ENCODE results near the gene ANKIB1. TPM values are rescaled to one million over a fixed set of nuclear protein-coding genes. Genes with fewer than 3 reads are reported as not detected.
"Not testable (repeated sequence)": the region's sequence is repeated elsewhere in the genome, so short reads cannot be mapped to it uniquely, and the experiment has no call there.

Gene ANKIB1
- total RNA-seq, 1 donor from 2014 or later: 61.8 TPM

DNA sequence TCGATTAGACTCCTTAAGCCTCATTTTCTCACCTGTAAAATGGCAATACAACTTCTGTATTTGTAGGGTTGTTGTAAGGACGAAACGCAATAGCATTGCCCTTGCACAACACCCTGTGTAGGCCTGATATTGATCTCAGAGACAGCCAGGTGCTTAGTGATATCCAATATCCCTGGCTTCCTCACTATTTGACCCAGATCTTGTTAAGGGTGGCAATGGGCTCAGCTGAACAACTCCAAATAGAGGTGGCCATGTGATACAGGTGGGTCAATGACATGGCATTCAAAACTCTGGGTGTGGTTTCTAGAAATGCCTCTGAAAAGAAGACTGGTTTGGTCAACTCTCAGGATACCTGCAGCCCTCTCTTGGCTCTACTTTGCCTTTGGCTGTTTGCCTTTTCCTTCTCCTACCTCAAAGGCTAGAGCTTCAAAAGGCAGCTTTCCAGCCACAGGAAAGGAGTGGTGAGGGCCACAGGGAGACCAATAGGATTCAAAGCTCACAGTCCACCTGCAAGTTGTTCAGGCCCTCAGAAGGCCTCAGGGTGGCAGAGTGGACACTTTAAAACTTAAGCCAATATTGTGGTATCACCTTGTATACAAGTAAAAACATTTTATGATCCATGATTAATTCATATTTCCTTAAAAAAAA is 186.6 kb downstream of the ANKIB1 start:
- no peaks in the 10 kb centered on the region for H3K36me3 Mint-ChIP-seq (ENCODE audit: low read depth)
- H3K27ac Mint-ChIP-seq: no peak overlapping the region
- no peaks in the 10 kb centered on the region for H3K9me3 Mint-ChIP-seq
- H3K27me3 Mint-ChIP-seq (ENCODE audit: insufficient read depth): peaks cover 2% of the 10 kb centered on the region
- intact Hi-C loops (cut with micrococcal nuclease): no loop called here
- H3K4me1 Mint-ChIP-seq (ENCODE audit: low read depth): peaks cover 7% of the 10 kb centered on the region
- DNase-seq (ENCODE audit: low spot score): no peak
- no peak overlapping the region for H3K4me3 Mint-ChIP-seq

DNA sequence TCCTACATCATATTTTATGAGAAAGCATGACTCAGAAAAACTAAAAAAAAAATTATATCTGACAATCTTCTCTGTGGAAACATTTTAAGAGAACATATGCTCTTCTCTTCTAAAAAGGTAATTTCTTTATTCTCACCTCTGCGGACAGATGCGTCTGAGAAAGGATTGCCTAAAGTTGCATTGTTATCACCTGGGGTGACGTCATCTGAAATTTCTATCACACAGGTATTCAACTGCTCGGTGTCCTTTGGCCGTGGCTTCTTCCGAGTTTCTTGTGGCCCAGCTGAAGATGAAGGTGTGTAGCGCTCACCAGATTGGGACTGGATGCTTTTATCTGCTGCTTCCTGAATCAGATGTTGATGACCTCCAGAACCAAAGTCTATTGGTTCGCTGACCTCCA is 187.2 kb downstream of the ANKIB1 start:
- H3K27ac Mint-ChIP-seq: no peak overlapping the region
- H3K27me3 Mint-ChIP-seq (ENCODE audit: insufficient read depth): peaks cover 2% of the 10 kb centered on the region
- no peaks in the 10 kb centered on the region for H3K9me3 Mint-ChIP-seq
- intact Hi-C loops (cut with micrococcal nuclease): no loop called here
- H3K36me3 Mint-ChIP-seq (ENCODE audit: low read depth): no peaks in the 10 kb centered on the region
- H3K4me3 Mint-ChIP-seq: no peak overlapping the region
- peaks cover 7% of the 10 kb centered on the region for H3K4me1 Mint-ChIP-seq (ENCODE audit: low read depth)
- DNase-seq (ENCODE audit: low spot score): no peak

DNA sequence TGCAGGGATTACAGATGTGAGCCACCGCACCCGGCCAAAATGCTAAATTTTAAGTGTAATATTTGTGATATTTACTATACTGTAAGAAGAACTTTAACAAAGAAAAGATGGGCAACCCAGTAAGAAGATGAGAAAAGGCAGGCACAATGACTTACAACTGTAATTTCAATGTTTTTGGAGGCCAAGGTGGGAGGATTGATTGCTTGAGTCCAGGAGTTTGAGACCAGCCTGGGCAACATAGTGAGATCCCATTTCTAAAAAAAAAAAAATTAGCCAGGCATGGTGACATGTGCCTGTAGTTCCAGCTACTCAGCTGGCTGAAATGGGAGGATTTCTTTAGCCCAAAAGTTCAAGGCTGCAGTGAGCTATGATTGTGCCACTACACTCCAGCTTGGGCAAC is 189.8 kb downstream of the ANKIB1 start:
- intact Hi-C loops (cut with micrococcal nuclease): no loop called here
- Mint-ChIP-seq H3K36me3 (ENCODE audit: low read depth) (no peaks in the 10 kb centered on the region), H3K27me3 (ENCODE audit: insufficient read depth) (peaks cover 9% of the 10 kb centered on the region), H3K4me1 (ENCODE audit: low read depth) (no peaks in the 10 kb centered on the region), H3K4me3 (no peak overlapping the region), H3K27ac (no peak overlapping the region), H3K9me3 (no peaks in the 10 kb centered on the region)
- no peak for DNase-seq (ENCODE audit: low spot score)

DNA sequence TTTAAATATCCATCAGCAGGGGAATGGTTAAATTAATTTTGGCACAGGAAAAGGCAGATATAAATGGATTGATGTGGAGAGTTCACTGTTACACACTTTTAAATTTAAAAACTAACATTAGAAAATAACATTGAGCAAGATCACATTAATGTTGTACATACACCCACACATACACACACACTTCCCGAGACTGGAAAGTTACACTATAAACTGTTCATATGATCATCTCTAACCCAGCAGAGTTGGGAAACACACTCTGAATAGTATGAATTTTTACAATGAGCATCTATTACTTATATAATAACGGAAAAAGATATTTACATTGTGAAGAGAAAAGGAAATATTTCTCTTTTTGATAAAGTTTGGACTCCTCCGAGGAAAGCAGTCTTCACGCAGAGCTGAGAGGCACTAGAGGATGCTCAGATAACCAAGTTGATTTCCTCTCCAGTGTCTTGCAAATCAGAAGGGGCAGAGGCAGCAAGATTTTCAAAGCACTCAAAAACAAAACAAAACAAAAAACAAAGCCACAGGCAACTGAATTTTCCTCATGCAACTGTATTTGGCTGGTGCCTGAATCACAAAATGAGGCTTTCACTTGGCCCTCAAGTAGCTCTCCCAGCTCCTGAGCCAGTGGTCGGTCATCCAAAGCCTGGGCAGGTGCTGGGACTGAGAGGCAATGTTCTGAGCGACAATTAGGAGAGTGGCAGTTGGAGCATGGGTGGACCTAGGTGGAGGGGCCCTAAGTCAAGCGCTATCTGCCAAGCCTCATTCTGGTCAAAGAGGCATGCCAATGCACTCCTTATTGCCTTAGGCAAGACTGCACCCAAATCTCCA is 191.1 kb downstream of the ANKIB1 start:
- Mint-ChIP-seq H3K36me3 (ENCODE audit: low read depth) (no peaks in the 10 kb centered on the region), H3K27ac (no peak overlapping the region), H3K9me3 (no peaks in the 10 kb centered on the region), H3K4me1 (ENCODE audit: low read depth) (no peaks in the 10 kb centered on the region), H3K4me3 (no peak overlapping the region), H3K27me3 (ENCODE audit: insufficient read depth) (peaks cover 7% of the 10 kb centered on the region)
- DNase-seq (ENCODE audit: low spot score): no peak
- intact Hi-C loops (cut with micrococcal nuclease): no loop called here

DNA sequence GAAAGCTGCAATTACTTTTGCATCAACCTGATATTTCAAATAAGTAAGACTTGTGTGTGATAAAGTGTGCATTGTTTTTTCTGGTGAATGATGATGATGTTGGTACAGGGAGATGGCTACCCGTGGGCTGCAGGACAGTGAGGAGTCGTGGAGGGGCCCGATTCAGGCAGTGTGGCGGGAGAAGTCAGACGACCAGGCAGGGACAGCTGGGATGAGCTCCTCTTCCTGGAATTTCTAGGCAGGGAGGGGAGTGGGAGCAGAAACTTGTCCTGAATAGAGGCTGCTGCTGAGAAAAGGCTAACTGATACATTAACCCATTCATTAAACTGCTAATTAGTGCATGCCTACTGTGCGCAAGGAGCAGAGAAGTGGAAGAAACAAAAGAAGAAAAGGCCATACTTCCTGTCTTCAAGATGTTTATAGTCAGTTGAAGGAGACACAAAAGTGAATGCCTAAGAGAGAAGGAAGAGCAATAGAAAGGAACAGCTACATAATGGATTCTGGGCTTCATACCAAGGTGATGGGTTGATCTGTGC is 192.2 kb downstream of the ANKIB1 start:
- no peaks in the 10 kb centered on the region for H3K4me1 Mint-ChIP-seq (ENCODE audit: low read depth)
- H3K36me3 Mint-ChIP-seq (ENCODE audit: low read depth): no peaks in the 10 kb centered on the region
- H3K9me3 Mint-ChIP-seq: no peaks in the 10 kb centered on the region
- H3K27ac Mint-ChIP-seq: no peak overlapping the region
- no peak for DNase-seq (ENCODE audit: low spot score)
- intact Hi-C loops (cut with micrococcal nuclease): no loop called here
- no peak overlapping the region for H3K4me3 Mint-ChIP-seq
- H3K27me3 Mint-ChIP-seq (ENCODE audit: insufficient read depth): peaks cover 7% of the 10 kb centered on the region

DNA sequence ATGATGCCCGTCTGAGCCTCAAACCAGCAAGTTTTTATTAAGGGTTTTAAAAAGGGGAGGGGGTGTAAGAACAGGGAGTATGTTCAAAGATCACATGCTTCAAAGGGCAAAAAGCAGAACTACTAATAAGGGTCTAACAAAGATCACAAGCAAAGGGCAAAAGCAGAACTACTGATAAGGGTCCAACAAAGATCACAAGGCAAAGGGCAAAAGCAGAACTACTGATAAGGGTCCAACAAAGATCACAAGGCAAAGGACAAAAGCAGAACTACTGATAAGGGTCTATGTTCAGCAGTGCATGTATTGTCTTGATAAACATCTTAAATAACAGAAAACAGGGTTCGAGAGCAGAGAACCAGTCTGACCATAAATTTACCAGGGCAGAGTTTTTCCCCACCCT is 196.9 kb downstream of the ANKIB1 start:
- not testable (repeated sequence) for H3K36me3 Mint-ChIP-seq (ENCODE audit: low read depth); H3K9me3 Mint-ChIP-seq; H3K4me1 Mint-ChIP-seq (ENCODE audit: low read depth); DNase-seq (ENCODE audit: low spot score); H3K27me3 Mint-ChIP-seq (ENCODE audit: insufficient read depth); H3K27ac Mint-ChIP-seq; H3K4me3 Mint-ChIP-seq
- intact Hi-C loops (cut with micrococcal nuclease): loop anchor here (10.0 kb wide), 1 partner anchor 1358 kb away; no protein-coding TSS in a partner anchor

DNA sequence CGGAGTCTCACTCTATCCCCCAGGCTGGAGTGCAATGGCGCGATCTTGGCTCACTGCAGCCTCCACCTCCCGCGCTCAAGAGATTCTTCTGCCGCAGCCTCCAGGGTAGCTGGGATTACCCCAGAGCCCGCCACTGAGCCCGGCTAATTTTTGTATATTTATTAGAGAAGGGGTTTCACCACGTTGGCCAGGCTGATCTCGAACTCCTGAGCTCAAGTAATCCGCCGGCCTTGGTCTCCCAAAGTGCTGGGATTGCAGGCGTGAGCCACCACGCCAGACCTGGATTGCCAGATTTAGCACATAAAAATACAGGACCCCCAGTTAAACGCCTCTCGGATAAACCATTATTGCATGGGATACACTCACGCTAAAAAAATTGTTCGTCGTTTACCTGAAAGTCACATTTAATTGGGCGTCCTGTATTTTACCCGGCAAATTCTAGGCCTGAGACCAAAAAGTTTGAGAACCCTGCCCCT is 201.1 kb downstream of the ANKIB1 start:
- Mint-ChIP-seq H3K9me3 (no peaks in the 10 kb centered on the region), H3K4me3 (peak overlapping the region; percentile 86), H3K27ac (peak overlapping the region; percentile 92), H3K4me1 (ENCODE audit: low read depth) (peaks cover 15% of the 10 kb centered on the region), H3K27me3 (ENCODE audit: insufficient read depth) (no peaks in the 10 kb centered on the region), H3K36me3 (ENCODE audit: low read depth) (peaks cover 13% of the 10 kb centered on the region)
- DNase-seq (ENCODE audit: low spot score): no peak
- intact Hi-C loops (cut with micrococcal nuclease): loop anchor here (1.0 to 10.0 kb wide), 12 partner anchors 23 to 1362 kb away; partner anchors contain the start of genes AKAP9, CYP51A1, FZD1 and MTERF1

DNA sequence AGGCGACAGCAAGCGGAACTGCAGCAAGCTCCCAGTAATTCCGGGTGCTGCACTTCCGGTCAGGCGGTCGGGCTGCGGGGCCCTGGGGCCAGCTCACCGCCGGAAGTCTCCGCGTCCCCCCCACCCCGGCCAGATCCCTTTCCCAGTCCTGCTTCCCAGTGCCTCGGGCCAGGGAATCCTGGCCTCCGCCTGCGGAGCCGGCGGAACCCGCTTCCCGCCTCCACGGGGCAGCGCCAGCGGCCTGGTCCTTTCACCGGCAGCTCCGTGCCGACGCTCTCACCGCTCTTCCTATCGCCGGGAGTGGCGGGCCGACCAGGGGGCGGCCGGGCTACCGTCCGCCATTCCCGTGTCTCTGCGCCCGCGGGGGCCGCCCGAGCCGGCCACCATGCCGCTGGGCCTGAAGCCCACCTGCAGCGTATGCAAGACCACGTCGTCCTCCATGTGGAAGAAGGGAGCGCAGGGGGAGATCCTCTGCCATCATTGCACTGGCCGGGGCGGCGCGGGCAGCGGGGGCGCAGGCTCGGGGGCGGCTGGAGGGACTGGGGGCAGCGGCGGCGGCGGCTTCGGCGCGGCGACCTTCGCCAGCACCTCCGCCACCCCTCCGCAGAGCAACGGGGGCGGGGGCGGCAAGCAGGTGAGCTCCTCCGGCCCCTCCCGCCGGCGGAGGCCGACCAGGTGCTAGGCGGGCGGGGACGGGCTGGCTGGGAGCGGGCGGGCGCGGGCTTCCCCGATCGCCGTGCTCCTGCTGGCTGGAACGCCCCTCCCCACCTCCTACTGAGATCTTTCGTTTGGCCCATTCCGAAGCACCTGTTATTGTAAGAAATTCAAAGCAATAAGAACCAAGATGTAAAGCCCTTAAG is 201.8 kb downstream of the ANKIB1 start, which contains the start of gene GATAD1:
Gene GATAD1, plus strand, starts transcription at position 138 of the 860 bp plus-strand sequence. Its CDS starts 248 bp downstream, at position 386.
- DNase-seq (ENCODE audit: low spot score): peak; percentile 79
- peak within 1 kb of the TSS; percentile 92 for H3K27ac Mint-ChIP-seq
- intact Hi-C loops (cut with micrococcal nuclease): loop anchor here (1.0 to 10.0 kb wide), 15 partner anchors 14 to 1363 kb away; partner anchors contain the start of genes AKAP9, ANKIB1, CYP51A1 and FZD1
- H3K9me3 Mint-ChIP-seq: no peaks in the 10 kb centered on the region
- H3K36me3 Mint-ChIP-seq (ENCODE audit: low read depth): peaks cover 13% of the 10 kb centered on the region
- peaks cover 15% of the 10 kb centered on the region for H3K4me1 Mint-ChIP-seq (ENCODE audit: low read depth)
- H3K27me3 Mint-ChIP-seq (ENCODE audit: insufficient read depth): no peaks in the 10 kb centered on the region
- H3K4me3 Mint-ChIP-seq: peak within 1 kb of the TSS; percentile 89

DNA sequence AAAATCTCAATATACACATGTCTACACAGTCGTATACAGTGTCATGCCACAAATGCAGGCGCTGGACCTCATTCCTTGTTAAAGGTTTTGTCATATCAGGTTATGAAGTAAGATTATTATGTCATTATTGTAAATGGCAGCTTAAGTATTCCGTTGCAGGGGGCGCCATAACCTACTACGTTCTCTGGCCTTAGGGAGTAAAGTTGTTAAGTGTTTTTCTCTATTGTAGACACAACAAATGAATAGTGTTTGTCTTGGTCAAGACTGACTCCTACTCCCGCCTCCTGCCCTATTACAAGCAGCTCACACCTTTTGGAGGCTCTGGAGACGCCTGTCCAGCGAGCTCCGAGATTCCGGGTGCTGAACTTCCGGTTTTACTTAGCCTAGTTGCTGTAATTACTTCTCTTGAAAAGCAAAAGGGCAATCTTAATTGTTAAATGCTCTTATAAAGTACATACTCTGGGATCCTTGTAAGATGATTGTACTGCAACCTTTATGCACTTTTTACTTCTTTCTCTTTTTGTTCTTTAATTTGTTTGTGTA is 202.5 kb downstream of the ANKIB1 start:
- peak overlapping the region; percentile 82 for H3K27ac Mint-ChIP-seq
- peak; percentile 47 for DNase-seq (ENCODE audit: low spot score)
- H3K36me3 Mint-ChIP-seq (ENCODE audit: low read depth): peaks cover 13% of the 10 kb centered on the region
- H3K4me1 Mint-ChIP-seq (ENCODE audit: low read depth): peaks cover 15% of the 10 kb centered on the region
- intact Hi-C loops (cut with micrococcal nuclease): loop anchor here (1.0 to 10.0 kb wide), 8 partner anchors 13 to 1363 kb away; partner anchors contain the start of genes ANKIB1, KRIT1, PEX1 and RBM48
- H3K9me3 Mint-ChIP-seq: no peaks in the 10 kb centered on the region
- no peaks in the 10 kb centered on the region for H3K27me3 Mint-ChIP-seq (ENCODE audit: insufficient read depth)
- H3K4me3 Mint-ChIP-seq: peak overlapping the region; percentile 89

Other genes starting within 250 kb of the ANKIB1 start
- 96.9 and 102 TPM in 2 replicates for gene CYP51A1, start 111.5 kb upstream of the ANKIB1 start, total RNA-seq
- gene LRRD1, start 66.8 kb upstream of the ANKIB1 start, total RNA-seq: not detected in 2 replicates
- gene KRIT1, start 60 bp upstream of the ANKIB1 start, total RNA-seq: 48.2 and 48.3 TPM in 2 replicates
- 18.4 and 18.8 TPM in 2 replicates for gene GATAD1, start 201.5 kb downstream of the ANKIB1 start, total RNA-seq
- gene ERVW-1, start 232.0 kb downstream of the ANKIB1 start, total RNA-seq: not detected in 2 replicates